ENCODE measurements around the gene COL6A2.

GRCh38 chr21:46154955-46155513 lies 57.1 kb downstream of the COL6A2 start:
- TF ChIP-seq, protein P1, sequence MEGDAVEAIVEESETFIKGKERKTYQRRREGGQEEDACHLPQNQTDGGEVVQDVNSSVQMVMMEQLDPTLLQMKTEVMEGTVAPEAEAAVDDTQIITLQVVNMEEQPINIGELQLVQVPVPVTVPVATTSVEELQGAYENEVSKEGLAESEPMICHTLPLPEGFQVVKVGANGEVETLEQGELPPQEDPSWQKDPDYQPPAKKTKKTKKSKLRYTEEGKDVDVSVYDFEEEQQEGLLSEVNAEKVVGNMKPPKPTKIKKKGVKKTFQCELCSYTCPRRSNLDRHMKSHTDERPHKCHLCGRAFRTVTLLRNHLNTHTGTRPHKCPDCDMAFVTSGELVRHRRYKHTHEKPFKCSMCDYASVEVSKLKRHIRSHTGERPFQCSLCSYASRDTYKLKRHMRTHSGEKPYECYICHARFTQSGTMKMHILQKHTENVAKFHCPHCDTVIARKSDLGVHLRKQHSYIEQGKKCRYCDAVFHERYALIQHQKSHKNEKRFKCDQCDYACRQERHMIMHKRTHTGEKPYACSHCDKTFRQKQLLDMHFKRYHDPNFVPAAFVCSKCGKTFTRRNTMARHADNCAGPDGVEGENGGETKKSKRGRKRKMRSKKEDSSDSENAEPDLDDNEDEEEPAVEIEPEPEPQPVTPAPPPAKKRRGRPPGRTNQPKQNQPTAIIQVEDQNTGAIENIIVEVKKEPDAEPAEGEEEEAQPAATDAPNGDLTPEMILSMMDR (IDR thresholded peaks at IDR 0.05) = no peak
- TF ChIP-seq EZH2phosphoT487 (IDR thresholded peaks at IDR 0.05) (no peak), EZH2 (IDR thresholded peaks at IDR 0.05) (no peak)

Measured in neural progenitor cell (in vitro differentiated cells).